ENCODE measurements around the gene KCTD12. TPM values are rescaled to one million over a fixed set of nuclear protein-coding genes. Genes with fewer than 3 reads are reported as not detected.

Gene KCTD12
- total and polyA plus RNA-seq, 2 donors (not counting 3 experiments of a cell fraction or from before 2014, with no cell fraction given), result 95.9 to 116 TPM

GRCh38 chr13:76927955-76928354 is 41.8 kb upstream of the KCTD12 start:
- FAIRE-seq, result no peak
- dilution Hi-C loops (cut with MboI; ENCODE audit: extremely low pct_ligation_motif_present, low sequenced_read_pairs) (no loop called here), intact Hi-C loops (cut with micrococcal nuclease) (no loop called here)
- BruUV-seq (replicated peaks), result no TSS peak
- Histone ChIP-seq H3K27ac (ENCODE audit: insufficient read depth, low read depth, low read length) (no peak overlapping the region), H3K79me2 (ENCODE audit: control insufficient read depth, insufficient read depth, low read length) (no peaks in the 10 kb centered on the region), H3K36me3 (ENCODE audit: control insufficient read depth in 2 of 2, extremely low read depth in 1 of 2, insufficient read depth in 2 of 2, low read length in 2 of 2) (no peaks in the 10 kb centered on the region), H4K20me1 (replicated peaks; ENCODE audit: control insufficient read depth, extremely low read depth, insufficient read depth, low read length) (no peaks in the 10 kb centered on the region), H3K9me1 (replicated peaks; ENCODE audit: control insufficient read depth, extremely low read depth, insufficient read depth, low read length) (no peaks in the 10 kb centered on the region), H3K9me3 (replicated peaks; ENCODE audit: control insufficient read depth, insufficient read depth, low read length) (no peaks in the 10 kb centered on the region), H3K4me3 (replicated peaks in 1 of 3; ENCODE audit: insufficient read depth in 1 of 3, low read depth in 1 of 3, low read length in 3 of 3) (no peak overlapping the region), H3K9ac (replicated peaks; ENCODE audit: extremely low read depth, insufficient read depth, low read length) (no peak overlapping the region), H3K27me3 (ENCODE audit: control insufficient read depth in 2 of 2, insufficient read depth in 2 of 2, low read length in 2 of 2) (peaks cover 6 to 11% of the 10 kb centered on the region in 2 experiments), H3K4me1 (ENCODE audit: control insufficient read depth, extremely low read depth, insufficient read depth, low read length) (no peaks in the 10 kb centered on the region), H3K4me2 (ENCODE audit: insufficient read depth, low read length) (no peak overlapping the region), H2AFZ (ENCODE audit: low read depth, low read length) (no peak overlapping the region)
- no peak for DNase-seq (ENCODE audit: low read depth, low spot score)
- TF ChIP-seq, protein P1, sequence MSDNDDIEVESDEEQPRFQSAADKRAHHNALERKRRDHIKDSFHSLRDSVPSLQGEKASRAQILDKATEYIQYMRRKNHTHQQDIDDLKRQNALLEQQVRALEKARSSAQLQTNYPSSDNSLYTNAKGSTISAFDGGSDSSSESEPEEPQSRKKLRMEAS (IDR thresholded peaks at IDR 0.05; ENCODE audit: insufficient read depth, insufficient read length), result no peak
- TF ChIP-seq JUN (IDR thresholded peaks at IDR 0.05; ENCODE audit: borderline replicate concordance, insufficient read depth, insufficient read length, low read depth) (no peak), POLR2A (IDR thresholded peaks at IDR 0.05; ENCODE audit: low read depth, low read length) (no peak), POLR2AphosphoS5 (IDR thresholded peaks at IDR 0.05; ENCODE audit: insufficient read depth, low read depth, low read length) (no peak), GATA2 (IDR thresholded peaks at IDR 0.05; ENCODE audit: insufficient read depth, insufficient read length, low read depth, low read length) (no peak), FOS (IDR thresholded peaks at IDR 0.05; ENCODE audit: borderline replicate concordance, insufficient read depth, low read length) (no peak), MYC (IDR thresholded peaks at IDR 0.05; ENCODE audit: low read depth, low read length) (no peak), EZH2 (IDR thresholded peaks at IDR 0.05; ENCODE audit: borderline replicate concordance, low read depth, low read length, severe bottlenecking) (no peak)
- TF ChIP-seq, protein P2, sequence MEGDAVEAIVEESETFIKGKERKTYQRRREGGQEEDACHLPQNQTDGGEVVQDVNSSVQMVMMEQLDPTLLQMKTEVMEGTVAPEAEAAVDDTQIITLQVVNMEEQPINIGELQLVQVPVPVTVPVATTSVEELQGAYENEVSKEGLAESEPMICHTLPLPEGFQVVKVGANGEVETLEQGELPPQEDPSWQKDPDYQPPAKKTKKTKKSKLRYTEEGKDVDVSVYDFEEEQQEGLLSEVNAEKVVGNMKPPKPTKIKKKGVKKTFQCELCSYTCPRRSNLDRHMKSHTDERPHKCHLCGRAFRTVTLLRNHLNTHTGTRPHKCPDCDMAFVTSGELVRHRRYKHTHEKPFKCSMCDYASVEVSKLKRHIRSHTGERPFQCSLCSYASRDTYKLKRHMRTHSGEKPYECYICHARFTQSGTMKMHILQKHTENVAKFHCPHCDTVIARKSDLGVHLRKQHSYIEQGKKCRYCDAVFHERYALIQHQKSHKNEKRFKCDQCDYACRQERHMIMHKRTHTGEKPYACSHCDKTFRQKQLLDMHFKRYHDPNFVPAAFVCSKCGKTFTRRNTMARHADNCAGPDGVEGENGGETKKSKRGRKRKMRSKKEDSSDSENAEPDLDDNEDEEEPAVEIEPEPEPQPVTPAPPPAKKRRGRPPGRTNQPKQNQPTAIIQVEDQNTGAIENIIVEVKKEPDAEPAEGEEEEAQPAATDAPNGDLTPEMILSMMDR (IDR thresholded peaks at IDR 0.05; ENCODE audit: extremely low read depth in 1 of 2, insufficient read depth in 1 of 2, low read depth in 1 of 2, low read length in 2 of 2), result no peak
- ChIA-PET POLR2A (no interaction called here), CTCF (no interaction called here)

All from endothelial cell of umbilical vein (primary cell).